Measurements from ENCODE around the gene NCOA1. TPM values are rescaled to one million over a fixed set of nuclear protein-coding genes. Genes with fewer than 3 reads are reported as not detected.

The NCOA1 gene
- total and polyA plus RNA-seq, 8 donors = 6.2 to 27.0 (median 17.3) TPM

DNA sequence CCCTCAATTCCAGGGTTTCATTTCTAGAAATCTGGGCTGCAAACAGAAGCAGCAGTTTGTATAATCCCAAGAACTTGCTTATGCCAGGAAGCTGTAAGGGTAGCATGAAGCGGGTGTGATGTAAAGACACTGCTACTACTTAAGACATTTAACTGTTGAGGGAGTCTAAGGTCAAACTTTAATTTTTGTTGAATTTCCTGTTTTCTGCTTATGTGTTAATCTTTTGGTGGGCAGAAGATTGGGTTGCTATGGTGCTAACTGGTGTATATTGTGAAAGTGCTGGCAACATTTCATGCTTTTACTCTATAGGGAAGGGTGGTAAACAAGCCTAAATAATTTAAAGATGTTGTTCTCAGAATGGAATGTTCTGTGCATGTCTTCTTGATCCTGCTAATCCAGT lies 2.7 kb downstream of the NCOA1 start:
- FAIRE-seq (no peak), ATAC-seq (no peak), DNase-seq (no peak)
- Histone ChIP-seq H3K36me3 (no peaks in the 10 kb centered on the region), H3K27me3 (no peaks in the 10 kb centered on the region), H3K4me3 (no peak overlapping the region), H3K4me1 (peaks cover 15 to 46% (median 43%) of the 10 kb centered on the region in 3 donors), H3K9me3 (no peaks in the 10 kb centered on the region), H3K27ac (no peak overlapping the region)
- 55% methylated on average over 1 of the region's 1 CpG for WGBS, 2 donors
- no peak for TF ChIP-seq CTCF (IDR thresholded peaks at IDR 0.05)
- intact Hi-C loops (cut with DNase I) = no loop called here

GRCh38 chr2:24494410-24494809 lies 3.4 kb downstream of the NCOA1 start:
- H3K4me3 ChIP-seq = no peak overlapping the region
- H3K9me3 ChIP-seq = no peaks in the 10 kb centered on the region
- DNase-seq = no peak
- intact Hi-C loops (cut with DNase I) = no loop called here
- WGBS, 2 donors = 51% methylated on average over 7 of the region's 7 CpGs
- TF ChIP-seq CTCF (IDR thresholded peaks at IDR 0.05) = no peak
- no peaks in the 10 kb centered on the region for H3K27me3 ChIP-seq
- H3K36me3 ChIP-seq = no peaks in the 10 kb centered on the region
- H3K27ac ChIP-seq = no peak overlapping the region
- peaks cover 15 to 47% (median 43%) of the 10 kb centered on the region in 3 donors for H3K4me1 ChIP-seq
- ATAC-seq = no peak
- no peak for FAIRE-seq

- 54 to 62% methylated on average over 4 of the region's 4 CpGs for WGBS, 2 donors
- no peak for TF ChIP-seq CTCF (IDR thresholded peaks at IDR 0.05)
- Histone ChIP-seq H3K4me3 (no peak overlapping the region), H3K27me3 (no peaks in the 10 kb centered on the region), H3K36me3 (no peaks in the 10 kb centered on the region), H3K27ac (no peak overlapping the region), H3K9me3 (no peaks in the 10 kb centered on the region), H3K4me1 (peaks cover 15 to 43% (median 39%) of the 10 kb centered on the region in 3 donors)
- ATAC-seq (no peak), DNase-seq (no peak), FAIRE-seq (no peak)
- intact Hi-C loops (cut with DNase I) = no loop called here
Measured at GRCh38 chr2:24495451-24495850, 4.4 kb downstream of the NCOA1 start.

DNA sequence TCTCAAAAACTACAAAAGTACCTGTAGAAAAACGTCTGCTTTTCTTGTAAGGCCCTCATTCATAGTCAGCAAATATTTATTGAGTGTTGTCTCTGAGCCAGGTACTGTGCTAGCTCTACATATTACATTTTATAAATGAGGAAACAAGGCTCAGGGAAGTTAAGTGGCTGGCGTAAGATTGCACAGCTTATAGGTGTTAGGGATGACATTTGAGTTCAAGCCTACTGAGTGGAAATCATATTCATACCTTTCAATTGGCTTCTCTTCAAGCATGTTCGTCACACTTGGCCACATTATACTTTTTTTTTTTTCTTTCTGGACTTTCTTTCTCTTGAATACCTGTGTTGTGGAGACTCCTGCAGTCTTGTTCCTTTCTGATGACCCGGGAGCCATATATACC lies 5.9 kb downstream of the NCOA1 start:
- DNase-seq = no peak
- no peaks in the 10 kb centered on the region for H3K36me3 ChIP-seq
- no peak for TF ChIP-seq CTCF (IDR thresholded peaks at IDR 0.05)
- intact Hi-C loops (cut with DNase I) = no loop called here
- 50 to 53% methylated on average over 4 of the region's 4 CpGs for WGBS, 2 donors
- H3K27ac ChIP-seq = no peak overlapping the region
- no peaks in the 10 kb centered on the region for H3K9me3 ChIP-seq
- no peak for FAIRE-seq
- H3K4me1 ChIP-seq = peaks cover 15 to 43% (median 39%) of the 10 kb centered on the region in 3 donors
- ATAC-seq = no peak
- no peak overlapping the region for H3K4me3 ChIP-seq
- no peaks in the 10 kb centered on the region for H3K27me3 ChIP-seq

DNA sequence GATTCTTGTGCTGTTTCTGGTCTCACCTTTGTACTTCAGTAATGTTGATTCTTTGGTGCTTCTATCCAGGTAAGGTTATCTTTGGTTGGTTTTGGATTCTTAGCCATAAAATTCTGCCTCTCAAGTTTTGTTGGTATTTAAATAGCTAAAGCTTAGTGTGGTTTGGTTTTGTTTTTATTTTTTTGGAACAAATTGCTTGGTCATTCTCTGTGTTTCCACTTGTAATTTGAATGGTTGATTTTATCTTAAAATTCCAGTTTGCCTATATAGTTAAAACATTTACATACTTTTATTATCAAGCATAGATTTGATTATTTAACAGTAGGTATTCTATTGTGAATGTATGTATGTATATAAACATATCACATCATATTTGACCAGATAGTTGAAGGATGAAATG lies 6.6 kb downstream of the NCOA1 start:
- no peaks in the 10 kb centered on the region for H3K9me3 ChIP-seq
- no peak overlapping the region for H3K27ac ChIP-seq
- intact Hi-C loops (cut with DNase I) = no loop called here
- TF ChIP-seq CTCF (IDR thresholded peaks at IDR 0.05) = no peak
- no peaks in the 10 kb centered on the region for H3K36me3 ChIP-seq
- no peaks in the 10 kb centered on the region for H3K27me3 ChIP-seq
- H3K4me1 ChIP-seq = peaks cover 15 to 43% (median 39%) of the 10 kb centered on the region in 3 donors
- H3K4me3 ChIP-seq = no peak overlapping the region
- ATAC-seq (no peak), FAIRE-seq (no peak), DNase-seq (no peak)

Data from pancreas (tissue), 10 donors.